K562 (cell line): ENCODE measurements around the gene LCLAT1.

ENCODE experiments used
- ARHGAP35 ChIP-seq: fragments of 450-650 bp; IDR thresholded peaks from 2 replicates; pipeline ENCODE4 v1.6.1; 2018; ENCODE audit not compliant: partially characterized antibody
- CBX3 ChIP-seq, 2 experiments: IDR thresholded peaks; 1 replicate in 1 of 2; 2 replicates in 1 of 2; pipeline ENCODE4 v1.6.1; 2012; ENCODE audit warnings: inconsistent platforms in 2 of 2, low read length in 2 of 2, borderline replicate concordance in 1 of 2, control low read depth in 1 of 2
- POLR2AphosphoS5 ChIP-seq: IDR thresholded peaks from 2 replicates; pipeline ENCODE4 v1.6.1; 2011; ENCODE audit warnings: mild to moderate bottlenecking, low read depth, low read length, moderate library complexity; ENCODE audit not compliant: control insufficient read depth, insufficient read depth
- SETDB1 ChIP-seq: IDR thresholded peaks from one replicate; pipeline ENCODE4 v1.6.1; 2012; ENCODE audit warnings: low read length, control low read depth, inconsistent platforms
- ZBTB8A ChIP-seq: fragments of 450-650 bp; IDR thresholded peaks from 2 replicates; pipeline ENCODE4 v1.6.1; 2018; ENCODE audit warnings: mild to moderate bottlenecking, moderate library complexity; ENCODE audit not compliant: partially characterized antibody
- ZNF217 ChIP-seq: sonication (generic); formaldehyde crosslinking; IDR thresholded peaks from 2 replicates; pipeline ENCODE4 v1.8.0; 2022; ENCODE audit warnings: mild to moderate bottlenecking, missing genetic modification reagents
- TF ChIP-seq, protein P1 (sequence below): sonication (generic); formaldehyde crosslinking; IDR thresholded peaks from 2 replicates; pipeline ENCODE4 v1.9.0; 2022; ENCODE audit warnings: mild to moderate bottlenecking, missing genetic modification reagents
- TF ChIP-seq, protein P2 (sequence below), 3 experiments: IDR thresholded peaks in 2 of 3; conservative IDR thresholded peaks in 1 of 3; 2 replicates each; pipeline ENCODE4 v1.5.1; 2011 to 2012; ENCODE audit warnings: low read length in 3 of 3, mild to moderate bottlenecking in 3 of 3, control low read depth in 2 of 3, improper control_type of control experiment in 1 of 3, inconsistent platforms in 1 of 3, low read depth in 1 of 3, mixed read lengths in 1 of 3, moderate library complexity in 1 of 3; ENCODE audit not compliant: insufficient read depth in 2 of 3

DNA sequence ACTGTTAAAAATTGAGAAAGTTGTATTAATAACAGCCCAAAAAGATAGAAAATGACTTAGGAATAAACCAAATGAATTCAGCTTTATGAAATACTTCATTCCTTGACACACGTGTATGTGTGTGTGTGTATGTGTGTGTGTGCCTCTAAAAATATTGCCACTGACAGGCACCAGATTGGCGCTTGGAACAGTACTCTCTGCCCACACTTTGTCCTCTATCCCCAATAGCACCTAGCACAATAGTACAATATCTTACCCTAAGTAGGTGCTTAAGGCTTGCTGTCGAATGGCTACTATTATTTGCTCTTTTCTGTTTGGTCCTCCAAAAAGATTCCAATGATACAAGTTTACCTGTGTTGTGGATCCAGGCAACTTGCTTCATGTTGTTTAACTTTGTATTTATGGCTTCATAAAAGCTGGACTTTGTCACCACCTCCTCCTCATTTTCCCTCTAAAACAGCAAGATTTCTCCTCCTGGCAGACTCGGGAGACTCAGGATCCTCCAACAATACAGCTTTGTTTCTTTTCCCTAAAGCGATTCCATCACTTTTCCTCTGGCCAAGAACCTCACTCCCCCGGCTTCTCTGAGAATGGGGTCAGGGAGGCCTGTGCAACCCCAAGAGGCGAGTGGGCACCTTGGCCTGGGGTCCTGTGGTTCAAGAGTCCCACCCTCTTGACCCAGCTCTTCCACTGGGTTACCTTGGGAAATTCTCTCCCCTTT is 43.3 kb upstream of the LCLAT1 start:
- TF ChIP-seq ZBTB8A (no peak), SETDB1 (no peak), POLR2AphosphoS5 (no peak), CBX3 (IDR thresholded peaks at IDR 0.05; ENCODE audit: borderline replicate concordance in 1 of 2, low read length in 2 of 2) (no peak), ZNF217 (no peak), ARHGAP35 (no peak)
- TF ChIP-seq, protein P1, sequence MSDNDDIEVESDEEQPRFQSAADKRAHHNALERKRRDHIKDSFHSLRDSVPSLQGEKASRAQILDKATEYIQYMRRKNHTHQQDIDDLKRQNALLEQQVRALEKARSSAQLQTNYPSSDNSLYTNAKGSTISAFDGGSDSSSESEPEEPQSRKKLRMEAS (CRISPR knock-in tag) = no peak
- TF ChIP-seq, protein P2, sequence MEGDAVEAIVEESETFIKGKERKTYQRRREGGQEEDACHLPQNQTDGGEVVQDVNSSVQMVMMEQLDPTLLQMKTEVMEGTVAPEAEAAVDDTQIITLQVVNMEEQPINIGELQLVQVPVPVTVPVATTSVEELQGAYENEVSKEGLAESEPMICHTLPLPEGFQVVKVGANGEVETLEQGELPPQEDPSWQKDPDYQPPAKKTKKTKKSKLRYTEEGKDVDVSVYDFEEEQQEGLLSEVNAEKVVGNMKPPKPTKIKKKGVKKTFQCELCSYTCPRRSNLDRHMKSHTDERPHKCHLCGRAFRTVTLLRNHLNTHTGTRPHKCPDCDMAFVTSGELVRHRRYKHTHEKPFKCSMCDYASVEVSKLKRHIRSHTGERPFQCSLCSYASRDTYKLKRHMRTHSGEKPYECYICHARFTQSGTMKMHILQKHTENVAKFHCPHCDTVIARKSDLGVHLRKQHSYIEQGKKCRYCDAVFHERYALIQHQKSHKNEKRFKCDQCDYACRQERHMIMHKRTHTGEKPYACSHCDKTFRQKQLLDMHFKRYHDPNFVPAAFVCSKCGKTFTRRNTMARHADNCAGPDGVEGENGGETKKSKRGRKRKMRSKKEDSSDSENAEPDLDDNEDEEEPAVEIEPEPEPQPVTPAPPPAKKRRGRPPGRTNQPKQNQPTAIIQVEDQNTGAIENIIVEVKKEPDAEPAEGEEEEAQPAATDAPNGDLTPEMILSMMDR (IDR thresholded peaks at IDR 0.05 in 2 of 3, conservative IDR thresholded peaks at IDR 0.05 in 1 of 3; ENCODE audit: insufficient read depth in 2 of 3, low read depth in 1 of 3, low read length in 3 of 3) = no peak
